T-helper 17 cell (primary cell): ENCODE results near the gene RBM42. TPM values are rescaled to one million over a fixed set of nuclear protein-coding genes. Genes with fewer than 3 reads are reported as not detected.
"Not testable (repeated sequence)": the region's sequence is repeated elsewhere in the genome, so short reads cannot be mapped to it uniquely, and the experiment has no call there.

ENCODE experiments used
- ATAC-seq: fragments of 150-1000 bp; cut with Tn5 transposase; 2 replicates; pipeline ENCODE4 v1.10.0; 2021; ENCODE audit warnings: mild to moderate bottlenecking, moderate library complexity
- DNase-seq, 3 donors: peaks; one replicate each; pipeline versions ENCODE4 v3.0.0 to v3.0.0-alpha.2; 2020 to 2021
- H3K9me3 ChIP-seq: one replicate; pipeline ENCODE4 v1.7.0; 2013; ENCODE audit warnings: low read length, mild to moderate bottlenecking; ENCODE audit not compliant: control insufficient read depth, poor library complexity, severe bottlenecking
- H3K27ac Mint-ChIP-seq: one replicate; pipeline ENCODE4 v1.8.0; 2022; ENCODE audit warnings: mild to moderate bottlenecking, moderate library complexity, mixed read lengths
- H3K27me3 Mint-ChIP-seq: one replicate; pipeline ENCODE4 v1.8.0; 2022; ENCODE audit warnings: mixed read lengths
- H3K36me3 Mint-ChIP-seq: one replicate; pipeline ENCODE4 v1.8.0; 2022; ENCODE audit warnings: low read depth, mixed read lengths
- H3K4me1 Mint-ChIP-seq: one replicate; pipeline ENCODE4 v1.8.0; 2022; ENCODE audit warnings: mild to moderate bottlenecking, mixed read lengths
- H3K4me3 Mint-ChIP-seq: one replicate; pipeline ENCODE4 v1.8.0; 2022; ENCODE audit warnings: mild to moderate bottlenecking, moderate library complexity, mixed read lengths
- total RNA-seq, 4 donors: library from RNA in 2 of 4; stranded (reverse) in 2 of 4; gene quantifications; one replicate each; pipeline ENCODE4 v1.2.3 and lab custom pipeline; 2022 to 2026

The RBM42 gene
- total RNA-seq, 2 donors from 2014 or later: 39.6 to 40.8 TPM

DNA sequence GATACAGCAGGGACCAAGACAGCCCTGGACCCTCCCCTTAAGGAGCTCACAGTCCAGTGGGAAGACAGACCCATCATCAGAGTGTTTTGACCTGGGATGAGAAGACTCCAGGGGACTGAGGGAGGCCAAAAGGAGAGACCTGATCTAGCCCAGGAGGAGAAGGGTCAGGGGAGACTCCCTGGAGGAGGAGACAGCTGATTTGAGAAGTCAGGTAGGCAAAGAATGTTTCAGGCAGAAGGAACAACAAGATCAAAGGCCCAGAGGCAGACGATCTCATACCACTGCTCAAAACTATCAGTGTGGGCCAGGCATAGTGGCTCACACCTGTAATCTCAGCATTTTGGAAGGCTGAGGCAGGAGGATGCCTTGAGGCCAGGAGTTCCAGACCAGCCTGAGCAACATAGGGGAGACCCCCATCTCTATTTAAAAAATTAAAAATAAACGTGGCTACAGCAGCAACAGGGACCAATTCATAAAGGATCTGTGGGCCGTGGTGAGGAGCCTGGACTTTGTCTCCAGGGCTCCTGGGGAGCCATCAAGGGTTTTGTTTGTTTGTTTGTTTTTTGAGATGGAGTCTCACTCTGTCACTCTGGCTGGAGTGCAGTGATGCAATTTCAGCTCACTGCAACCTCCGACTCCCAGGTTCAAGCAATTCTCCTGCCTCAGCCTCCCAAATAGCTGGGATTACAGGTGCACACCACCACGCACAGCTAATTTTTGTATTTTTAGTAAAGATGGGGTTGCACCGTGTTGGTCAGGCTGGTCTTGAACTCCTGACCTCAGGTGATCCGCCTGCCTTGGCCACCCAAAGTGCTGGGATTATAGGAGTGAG is 17.1 kb downstream of the RBM42 start:
- no peak overlapping the region for H3K4me3 Mint-ChIP-seq
- peak overlapping the region; percentile 67 for H3K27ac Mint-ChIP-seq
- ATAC-seq: no peak
- H3K36me3 Mint-ChIP-seq: no peaks in the 10 kb centered on the region
- no peaks in the 10 kb centered on the region for H3K9me3 ChIP-seq
- peaks cover 18% of the 10 kb centered on the region for H3K4me1 Mint-ChIP-seq
- H3K27me3 Mint-ChIP-seq: no peaks in the 10 kb centered on the region
- no peak for DNase-seq

DNA sequence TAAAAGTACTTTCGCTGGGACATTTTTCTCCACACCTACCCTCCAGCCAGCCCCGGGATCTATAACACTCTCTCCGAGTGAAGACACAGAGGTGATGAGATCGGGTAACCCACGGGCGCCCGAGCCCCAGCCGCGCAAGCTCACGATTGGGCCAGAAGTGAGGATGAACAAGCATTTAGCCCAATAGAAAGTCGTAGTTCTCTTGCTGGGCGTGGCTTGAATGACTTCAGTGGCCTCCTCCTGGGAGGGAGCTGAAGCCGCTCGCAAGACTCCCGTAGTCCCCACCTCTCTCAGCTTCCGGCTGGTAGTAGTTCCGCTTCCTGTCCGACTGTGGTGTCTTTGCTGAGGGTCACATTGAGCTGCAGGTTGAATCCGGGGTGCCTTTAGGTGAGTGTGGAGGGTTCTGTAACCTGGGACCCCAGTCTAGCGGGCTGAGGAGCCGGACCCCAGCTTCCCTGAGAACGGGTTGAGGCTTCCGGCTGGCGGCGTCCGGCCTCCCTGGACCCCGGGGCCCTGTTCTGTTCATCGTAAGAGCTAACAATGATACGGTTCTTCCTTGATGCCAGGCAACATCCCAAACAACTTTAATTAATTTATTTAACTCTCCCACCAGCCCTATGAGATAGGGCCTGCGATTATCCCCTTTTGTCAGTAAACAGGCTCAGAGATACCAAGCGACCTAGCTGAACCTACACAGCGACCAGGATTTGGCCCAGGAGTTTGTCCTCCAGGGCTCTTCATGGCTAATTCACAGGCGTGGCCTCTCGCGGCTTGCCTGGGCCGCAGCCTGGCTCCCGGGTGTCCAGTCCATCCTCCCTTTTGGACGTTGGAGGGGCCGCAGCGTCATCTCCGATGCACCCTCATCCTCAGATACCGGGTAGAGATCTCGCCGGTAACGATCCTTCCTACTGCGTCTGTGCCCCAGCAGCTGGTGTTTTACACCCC is 19.5 kb downstream of the RBM42 start, which contains the start of gene COX6B1:
TSS of gene COX6B1 (plus strand) at position 307 of the 945 bp plus-strand sequence. CDS start 2,921 bp downstream, outside the sequence.
- DNase-seq (peak; percentile 77 to 86 (median 80)), ATAC-seq (peak; percentile 73)
- Mint-ChIP-seq H3K27ac (peak within 1 kb of the TSS; percentile 98), H3K36me3 (peaks cover 2% of the 10 kb centered on the region), H3K27me3 (no peaks in the 10 kb centered on the region), H3K4me3 (peak within 1 kb of the TSS; percentile 98), H3K4me1 (peaks cover 23% of the 10 kb centered on the region)
- no peaks in the 10 kb centered on the region for H3K9me3 ChIP-seq

DNA sequence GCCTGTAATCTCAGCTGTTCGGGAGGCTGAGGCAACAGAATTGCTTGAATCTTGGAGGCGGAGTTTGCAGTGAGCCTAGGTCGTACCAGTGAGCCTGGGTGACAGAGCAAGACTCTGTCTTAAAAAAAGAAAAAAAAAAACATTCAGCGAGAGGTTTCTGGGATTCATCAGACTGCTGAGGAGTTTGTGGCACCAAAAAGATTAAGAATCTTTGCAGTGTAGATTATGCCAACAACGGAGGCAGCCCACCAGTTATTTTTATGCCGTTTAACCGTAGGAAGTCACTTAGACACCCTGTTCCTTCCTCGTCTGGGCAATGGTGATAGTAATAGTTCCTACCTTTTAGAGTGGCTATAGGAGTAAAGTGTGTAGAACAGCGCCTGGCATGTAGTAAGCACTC is 21.7 kb downstream of the RBM42 start:
- H3K36me3 Mint-ChIP-seq: peaks cover 6% of the 10 kb centered on the region
- H3K4me1 Mint-ChIP-seq: peaks cover 13% of the 10 kb centered on the region
- no peaks in the 10 kb centered on the region for H3K9me3 ChIP-seq
- no peak overlapping the region for H3K4me3 Mint-ChIP-seq
- ATAC-seq: no peak
- DNase-seq: no peak
- H3K27ac Mint-ChIP-seq: peak overlapping the region; percentile 19
- H3K27me3 Mint-ChIP-seq: no peaks in the 10 kb centered on the region

- H3K9me3 ChIP-seq, H3K27me3 Mint-ChIP-seq: not testable (repeated sequence)
Observed at GRCh38 chr19:35654828-35655227, 26.0 kb downstream of the RBM42 start.

GRCh38 chr19:35655600-35655999 is 26.8 kb downstream of the RBM42 start:
- Mint-ChIP-seq H3K27me3 (no peaks in the 10 kb centered on the region), H3K4me3 (no peak overlapping the region), H3K4me1 (peaks cover 10% of the 10 kb centered on the region), H3K27ac (peak overlapping the region; percentile 49), H3K36me3 (peaks cover 8% of the 10 kb centered on the region)
- no peaks in the 10 kb centered on the region for H3K9me3 ChIP-seq
- DNase-seq (no peak), ATAC-seq (no peak)

More at GRCh38 chr19:35654828-35655227, 26.0 kb downstream of the RBM42 start:
- not testable (repeated sequence) for DNase-seq, H3K4me3 Mint-ChIP-seq, ATAC-seq, H3K4me1 Mint-ChIP-seq, H3K36me3 Mint-ChIP-seq
- H3K27ac Mint-ChIP-seq: peak overlapping the region; percentile 49

GRCh38 chr19:35656700-35657099 is 27.9 kb downstream of the RBM42 start:
- no peak for DNase-seq
- H3K36me3 Mint-ChIP-seq: peaks cover 8% of the 10 kb centered on the region
- H3K4me1 Mint-ChIP-seq: peaks cover 8% of the 10 kb centered on the region
- no peaks in the 10 kb centered on the region for H3K27me3 Mint-ChIP-seq
- H3K9me3 ChIP-seq: no peaks in the 10 kb centered on the region
- no peak overlapping the region for H3K4me3 Mint-ChIP-seq
- H3K27ac Mint-ChIP-seq: no peak overlapping the region
- ATAC-seq: no peak

DNA sequence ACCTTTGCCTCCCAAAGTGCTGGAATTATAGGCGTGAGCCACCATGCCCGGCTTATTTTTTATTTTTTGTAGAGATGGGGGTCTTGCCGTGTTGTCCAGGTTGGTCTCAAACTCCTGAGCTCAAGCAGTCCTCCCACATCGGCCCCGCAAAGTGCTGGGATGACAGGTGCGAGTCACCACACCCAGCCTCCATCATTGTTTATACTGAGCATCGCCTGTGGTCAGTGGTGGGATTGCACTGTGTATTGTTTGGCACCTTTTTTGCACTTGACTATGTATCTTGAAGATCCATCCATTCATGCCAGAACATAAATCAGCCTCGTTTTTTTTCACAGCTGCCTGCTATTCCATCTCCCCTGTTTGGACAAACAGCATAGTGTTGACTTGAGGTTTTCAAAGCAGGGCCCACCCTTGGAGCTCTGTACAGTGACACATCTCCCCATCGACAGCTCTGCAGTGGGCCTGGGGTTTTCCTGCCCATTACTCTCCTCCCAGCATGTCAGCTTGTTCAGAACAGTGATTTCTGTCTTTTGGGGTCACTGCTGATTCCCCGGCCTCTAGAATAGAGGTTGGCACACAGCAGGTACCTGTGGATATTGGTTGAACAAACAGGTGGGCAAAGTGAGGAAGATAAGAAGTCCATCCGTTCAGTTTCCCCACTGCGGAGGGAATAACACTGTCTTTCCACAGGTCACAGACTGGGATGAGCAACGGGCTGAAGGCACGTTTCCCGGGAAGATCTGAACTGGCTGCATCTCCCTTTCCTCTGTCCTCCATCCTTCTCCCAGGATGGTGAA is 29.3 kb downstream of the RBM42 start:
- H3K9me3 ChIP-seq: no peaks in the 10 kb centered on the region
- Mint-ChIP-seq H3K27ac (no peak overlapping the region), H3K36me3 (peaks cover 8% of the 10 kb centered on the region), H3K4me3 (no peak overlapping the region), H3K27me3 (no peaks in the 10 kb centered on the region), H3K4me1 (peaks cover 8% of the 10 kb centered on the region)
- ATAC-seq (no peak), DNase-seq (no peak)

- Mint-ChIP-seq H3K27me3 (no peaks in the 10 kb centered on the region), H3K4me1 (peaks cover 5% of the 10 kb centered on the region), H3K4me3 (no peak overlapping the region), H3K36me3 (peaks cover 3% of the 10 kb centered on the region), H3K27ac (peak overlapping the region; percentile 79)
- ATAC-seq (no peak), DNase-seq (no peak)
- H3K9me3 ChIP-seq: no peaks in the 10 kb centered on the region
Observed at GRCh38 chr19:35661995-35662340, 33.1 kb downstream of the RBM42 start.

- DNase-seq (no peak), ATAC-seq (no peak)
- Mint-ChIP-seq H3K4me1 (peaks cover 3% of the 10 kb centered on the region), H3K4me3 (no peak overlapping the region), H3K27ac (no peak overlapping the region), H3K36me3 (peaks cover 3% of the 10 kb centered on the region), H3K27me3 (peaks cover 3% of the 10 kb centered on the region)
- no peaks in the 10 kb centered on the region for H3K9me3 ChIP-seq
Observed at GRCh38 chr19:35663981-35664380, 35.1 kb downstream of the RBM42 start.

DNA sequence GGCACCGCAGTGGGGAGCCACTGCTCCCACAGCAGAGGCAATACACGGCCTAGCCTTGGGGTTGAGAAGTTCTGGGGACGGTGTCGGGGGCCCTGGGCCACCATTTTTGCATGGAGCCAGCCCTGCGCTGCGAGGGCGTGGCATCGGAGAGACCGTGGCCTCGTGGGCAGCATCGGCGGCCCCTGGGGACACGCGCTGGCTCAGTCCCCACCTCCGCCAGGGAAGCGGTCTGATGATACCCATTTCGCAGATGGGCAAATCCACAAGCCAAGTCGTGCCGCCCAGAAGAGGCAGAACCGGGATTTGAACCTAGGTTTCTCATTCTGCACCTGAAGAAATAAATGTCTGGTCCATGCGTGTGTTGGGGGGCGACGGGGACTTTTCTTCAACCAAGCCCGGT is 36.3 kb downstream of the RBM42 start:
- H3K36me3 Mint-ChIP-seq: peaks cover 6% of the 10 kb centered on the region
- ATAC-seq: no peak
- no peak overlapping the region for H3K4me3 Mint-ChIP-seq
- H3K9me3 ChIP-seq: no peaks in the 10 kb centered on the region
- no peak overlapping the region for H3K27ac Mint-ChIP-seq
- no peak for DNase-seq
- H3K27me3 Mint-ChIP-seq: peaks cover 14% of the 10 kb centered on the region
- H3K4me1 Mint-ChIP-seq: peaks cover 6% of the 10 kb centered on the region

- Mint-ChIP-seq H3K4me1 (peaks cover 6% of the 10 kb centered on the region), H3K36me3 (peaks cover 6% of the 10 kb centered on the region), H3K27ac (no peak overlapping the region), H3K27me3 (peaks cover 14% of the 10 kb centered on the region), H3K4me3 (no peak overlapping the region)
- DNase-seq (no peak), ATAC-seq (no peak)
- H3K9me3 ChIP-seq: no peaks in the 10 kb centered on the region
Observed at GRCh38 chr19:35665604-35666003, 36.8 kb downstream of the RBM42 start.

GRCh38 chr19:35666251-35666913 is 37.5 kb downstream of the RBM42 start, which contains the start of gene UPK1A:
Gene UPK1A, plus strand, starts transcription at chr19:35666517. Its CDS starts 296 bp downstream, at chr19:35666813.
- no peaks in the 10 kb centered on the region for H3K9me3 ChIP-seq

More at GRCh38 chr19:35666251-35666913, 37.5 kb downstream of the RBM42 start, which contains the start of gene UPK1A:
- Mint-ChIP-seq H3K27me3 (peaks cover 14% of the 10 kb centered on the region), H3K4me1 (peaks cover 6% of the 10 kb centered on the region), H3K4me3 (no peak within 1 kb of the TSS), H3K36me3 (peaks cover 6% of the 10 kb centered on the region), H3K27ac (no peak within 1 kb of the TSS)
- ATAC-seq: no peak
- no peak for DNase-seq
